Loucy (cell line): ENCODE data around the gene CSRP2.
A peak's percentile ranks its signal among the peaks of the same experiment; 100 is the strongest.

Experiments
- CTCF ChIP-seq: fragments of 200-600 bp; sonication (generic); conservative IDR thresholded peaks from 2 replicates; pipeline ENCODE4 v1.5.1; 2014; ENCODE audit warnings: mild to moderate bottlenecking, antibody characterized with exemption, low read length
- EZH2phosphoT487 ChIP-seq: fragments of 200-600 bp; IDR thresholded peaks from 2 replicates; pipeline ENCODE4 v1.6.1; 2018; ENCODE audit warnings: antibody characterized with exemption, mild to moderate bottlenecking, moderate library complexity, borderline replicate concordance

DNA sequence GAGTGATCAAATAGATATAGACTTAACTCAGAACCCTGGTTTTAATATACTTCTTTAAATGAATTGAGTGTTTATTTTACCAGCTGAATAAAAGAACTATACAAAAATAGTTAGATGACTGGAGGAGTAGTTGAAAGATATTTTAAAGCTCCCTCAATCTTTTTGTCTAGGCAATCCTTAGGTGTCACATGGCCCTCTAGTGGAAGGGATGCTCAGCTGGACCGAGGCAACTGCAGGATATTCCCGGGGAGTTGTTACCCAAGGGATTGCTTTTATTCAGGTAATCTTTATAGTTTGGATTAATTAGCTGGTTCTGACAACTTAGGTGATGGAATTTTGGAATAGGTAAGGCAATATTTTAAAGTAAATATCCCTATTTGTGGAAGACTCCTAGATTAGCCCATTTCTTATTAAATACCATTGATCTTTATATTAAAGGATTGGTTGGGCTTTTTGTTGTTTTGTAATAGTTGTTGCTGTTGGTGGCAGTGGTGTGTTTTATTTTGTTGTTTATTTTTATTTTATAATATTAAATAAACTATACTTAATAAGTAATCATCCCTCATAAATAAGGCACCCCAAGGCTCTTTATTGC, 57.8 kb downstream of the CSRP2 start:
- TF ChIP-seq CTCF (peak; percentile 61), EZH2phosphoT487 (no peak)
